K562 (cell line): ENCODE measurements around the gene TGFBR2. TPM values are rescaled to one million over a fixed set of nuclear protein-coding genes. Genes with fewer than 3 reads are reported as not detected.

ENCODE experiments used
- DACH1 ChIP-seq: fragments of 450-650 bp; IDR thresholded peaks from 2 replicates; pipeline ENCODE4 v1.6.1; 2018; ENCODE audit not compliant: partially characterized antibody
- KAT2B ChIP-seq: IDR thresholded peaks from one replicate; pipeline ENCODE4 v1.6.1; 2012; ENCODE audit warnings: low read depth, mild to moderate bottlenecking, control low read depth, inconsistent platforms, low read length, moderate library complexity
- STAT6 ChIP-seq: sonication (generic); formaldehyde crosslinking; IDR thresholded peaks from 2 replicates; pipeline ENCODE4 v1.8.1; 2023; ENCODE audit warnings: mild to moderate bottlenecking, missing genetic modification reagents
- SUPT5H ChIP-seq: fragments of 450-650 bp; IDR thresholded peaks from 2 replicates; pipeline ENCODE4 v1.6.1; 2016
- TOE1 ChIP-seq, 2 experiments: fragments of 450-650 bp in 1 of 2; sonication (generic) in 1 of 2; formaldehyde crosslinking in 1 of 2; IDR thresholded peaks; 2 replicates each; pipeline versions ENCODE4 v1.7.1 to v1.8.0; 2016 to 2022; ENCODE audit warnings: borderline replicate concordance in 2 of 2, mild to moderate bottlenecking in 2 of 2, antibody characterized with exemption in 1 of 2, inconsistent platforms in 1 of 2, low read depth in 1 of 2, missing genetic modification reagents in 1 of 2, moderate library complexity in 1 of 2
- ZNF407 ChIP-seq: fragments of 450-650 bp; IDR thresholded peaks from 2 replicates; pipeline ENCODE4 v1.6.1; 2016; ENCODE audit warnings: low read depth
- polyA plus RNA-seq, 8 experiments: library from polyadenylated mRNA; depleted of rRNA in 4 of 8; stranded (reverse) in 5 of 8; unstranded in 3 of 8; fragments of >200 nt; fragmentation: Nextera tagmentation in 2 of 8; fragmentation: Illumina TruSeq in 1 of 8; extraction: Ambion mirVana in 2 of 8; extraction: Trizol in 1 of 8; gene quantifications; 2 replicates each; pipeline versions ENCODE4 v1.2.1 to v1.2.3, GENCODE V29; 2011 to 2014; ENCODE audit warnings: inconsistent platforms in 1 of 8, missing spikeins in 1 of 8
- total RNA-seq, 7 experiments: library from RNA; depleted of rRNA in 6 of 7; stranded (reverse); fragments of >200 nt in 6 of 7; fragmentation: Illumina TruSeq in 2 of 7; extraction: Trizol in 2 of 7; gene quantifications; 2 replicates each; pipeline versions ENCODE4 v1.2.1 to v1.2.3, GENCODE V29; 2011 to 2021; ENCODE audit warnings: low replicate concordance in 1 of 7
- TF ChIP-seq, protein P1 (sequence below): fragments of 450-650 bp; IDR thresholded peaks from 2 replicates; pipeline ENCODE4 v1.7.0; 2016; ENCODE audit warnings: borderline replicate concordance
- TF ChIP-seq, protein P2 (sequence below): fragments of 450-650 bp; formaldehyde crosslinking; IDR thresholded peaks from 2 replicates; pipeline ENCODE4 v1.4.0; 2020; ENCODE audit warnings: mild to moderate bottlenecking, moderate library complexity

TGFBR2 gene
- total and polyA plus RNA-seq, 9 of the 15 experiments (the other 6 are each of a cell fraction or from before 2014, with no cell fraction given), result 0.11 to 0.84 (median 0.24) TPM

DNA sequence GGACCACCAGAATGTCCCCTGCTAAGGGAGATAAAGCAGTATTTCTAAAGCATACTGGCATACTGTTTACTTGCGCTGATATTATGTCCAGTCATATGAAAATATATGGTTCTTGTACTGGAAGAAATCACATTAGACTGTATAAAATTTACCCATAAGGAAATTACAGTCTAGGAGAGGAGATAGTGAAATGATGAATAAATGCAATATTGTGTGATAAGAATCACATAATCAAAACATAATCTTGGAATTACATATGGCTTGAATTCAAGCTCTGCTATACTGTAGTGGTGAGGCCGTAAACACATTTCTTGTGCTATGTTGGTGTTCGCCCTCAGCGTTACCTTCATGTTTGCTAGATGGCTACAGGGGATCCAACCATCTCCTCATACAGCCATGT, 20.7 kb upstream of the TGFBR2 start (continued):
- TF ChIP-seq ZNF407, result no peak
- no peak for TF ChIP-seq STAT6 (CRISPR knock-in tag)
- TF ChIP-seq KAT2B, result no peak
- TF ChIP-seq SUPT5H, result no peak
- no peak for TF ChIP-seq DACH1
- no peak for TF ChIP-seq TOE1 (IDR thresholded peaks at IDR 0.05; ENCODE audit: borderline replicate concordance)
- no peak for TF ChIP-seq TOE1 (CRISPR knock-in tag; IDR thresholded peaks at IDR 0.05; ENCODE audit: borderline replicate concordance, low read depth)
- TF ChIP-seq, protein P1, sequence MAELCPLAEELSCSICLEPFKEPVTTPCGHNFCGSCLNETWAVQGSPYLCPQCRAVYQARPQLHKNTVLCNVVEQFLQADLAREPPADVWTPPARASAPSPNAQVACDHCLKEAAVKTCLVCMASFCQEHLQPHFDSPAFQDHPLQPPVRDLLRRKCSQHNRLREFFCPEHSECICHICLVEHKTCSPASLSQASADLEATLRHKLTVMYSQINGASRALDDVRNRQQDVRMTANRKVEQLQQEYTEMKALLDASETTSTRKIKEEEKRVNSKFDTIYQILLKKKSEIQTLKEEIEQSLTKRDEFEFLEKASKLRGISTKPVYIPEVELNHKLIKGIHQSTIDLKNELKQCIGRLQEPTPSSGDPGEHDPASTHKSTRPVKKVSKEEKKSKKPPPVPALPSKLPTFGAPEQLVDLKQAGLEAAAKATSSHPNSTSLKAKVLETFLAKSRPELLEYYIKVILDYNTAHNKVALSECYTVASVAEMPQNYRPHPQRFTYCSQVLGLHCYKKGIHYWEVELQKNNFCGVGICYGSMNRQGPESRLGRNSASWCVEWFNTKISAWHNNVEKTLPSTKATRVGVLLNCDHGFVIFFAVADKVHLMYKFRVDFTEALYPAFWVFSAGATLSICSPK, result no peak
- TF ChIP-seq, protein P2, sequence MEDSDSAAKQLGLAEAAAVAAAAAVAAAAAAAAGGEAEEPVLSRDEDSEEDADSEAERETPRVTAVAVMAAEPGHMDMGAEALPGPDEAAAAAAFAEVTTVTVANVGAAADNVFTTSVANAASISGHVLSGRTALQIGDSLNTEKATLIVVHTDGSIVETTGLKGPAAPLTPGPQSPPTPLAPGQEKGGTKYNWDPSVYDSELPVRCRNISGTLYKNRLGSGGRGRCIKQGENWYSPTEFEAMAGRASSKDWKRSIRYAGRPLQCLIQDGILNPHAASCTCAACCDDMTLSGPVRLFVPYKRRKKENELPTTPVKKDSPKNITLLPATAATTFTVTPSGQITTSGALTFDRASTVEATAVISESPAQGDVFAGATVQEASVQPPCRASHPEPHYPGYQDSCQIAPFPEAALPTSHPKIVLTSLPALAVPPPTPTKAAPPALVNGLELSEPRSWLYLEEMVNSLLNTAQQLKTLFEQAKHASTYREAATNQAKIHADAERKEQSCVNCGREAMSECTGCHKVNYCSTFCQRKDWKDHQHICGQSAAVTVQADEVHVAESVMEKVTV (CRISPR knock-in tag), result no peak
